Activated T-helper 9 cell treated with anti-CD3 and anti-CD28 coated beads, Interleukin-2, amount 50 U/mL, for 16 hours (primary cell): ENCODE results near the gene PIAS4.

ENCODE experiments used
- DNase-seq: peaks from one replicate; pipeline ENCODE4 v3.0.0-alpha.2; 2020; ENCODE audit warnings: low read depth

PIAS4 gene

GRCh38 chr19:4077800-4078684, 70.5 kb downstream of the PIAS4 start:
- DNase-seq = no peak

DNA sequence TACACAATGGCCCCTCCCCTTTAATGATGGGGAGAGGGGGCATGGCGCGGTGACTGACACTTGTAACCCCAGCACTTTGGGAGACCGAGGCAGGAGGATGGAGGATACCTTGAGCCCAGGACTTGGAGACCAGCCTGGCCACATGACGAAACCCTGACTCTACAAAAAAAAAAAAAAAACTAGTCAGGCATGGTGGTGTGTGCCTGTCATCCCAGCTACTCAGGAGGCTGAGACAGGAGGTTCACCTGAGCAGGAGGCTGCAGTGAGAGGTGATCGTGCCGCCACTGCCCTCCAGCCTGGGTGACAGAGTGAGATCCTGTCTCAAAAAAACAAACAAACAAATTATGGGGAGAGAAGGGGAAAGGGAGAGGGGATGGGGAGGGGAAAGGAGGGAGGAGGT, 72.9 kb downstream of the PIAS4 start:
- DNase-seq = no peak

DNA sequence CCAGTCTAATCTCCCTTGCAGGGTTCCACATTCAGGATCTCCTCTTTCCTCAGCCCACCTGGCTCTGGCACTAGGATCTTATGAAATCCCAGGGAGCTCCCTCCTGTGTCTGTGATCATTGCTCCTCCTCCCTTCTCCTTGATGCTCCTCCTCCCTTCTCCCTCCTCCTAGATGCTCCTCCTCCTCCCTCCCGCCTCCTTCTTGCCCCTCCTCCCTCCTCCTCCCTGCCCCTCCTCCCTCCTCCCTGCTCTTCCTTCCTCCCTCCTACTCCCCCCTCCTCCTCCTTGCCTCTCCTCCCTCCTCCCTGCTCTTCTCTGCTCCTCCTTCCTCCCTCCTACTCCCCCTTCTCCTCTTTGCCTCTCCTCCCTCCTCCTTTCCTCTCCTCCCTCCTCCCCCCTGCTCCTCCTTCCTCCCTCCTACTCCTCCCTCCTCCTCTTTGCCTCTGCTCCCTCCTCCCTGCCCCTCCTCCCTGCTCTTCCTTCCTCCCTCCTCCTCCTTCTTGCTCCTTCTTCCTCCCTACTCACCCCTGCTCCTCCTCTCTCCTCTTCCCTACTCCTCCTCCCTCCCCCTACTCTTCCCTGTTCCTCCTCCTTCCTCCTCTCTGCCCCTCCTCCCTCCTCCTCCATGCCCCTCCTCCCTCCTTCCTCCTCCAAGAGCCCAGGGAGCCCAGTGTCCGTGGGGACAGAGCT, 74.0 kb downstream of the PIAS4 start:
- no peak for DNase-seq

- no peak for DNase-seq
Measured at GRCh38 chr19:4082172-4082571, 74.6 kb downstream of the PIAS4 start.

- DNase-seq = no peak
Measured at GRCh38 chr19:4083677-4084546, 76.4 kb downstream of the PIAS4 start.

DNA sequence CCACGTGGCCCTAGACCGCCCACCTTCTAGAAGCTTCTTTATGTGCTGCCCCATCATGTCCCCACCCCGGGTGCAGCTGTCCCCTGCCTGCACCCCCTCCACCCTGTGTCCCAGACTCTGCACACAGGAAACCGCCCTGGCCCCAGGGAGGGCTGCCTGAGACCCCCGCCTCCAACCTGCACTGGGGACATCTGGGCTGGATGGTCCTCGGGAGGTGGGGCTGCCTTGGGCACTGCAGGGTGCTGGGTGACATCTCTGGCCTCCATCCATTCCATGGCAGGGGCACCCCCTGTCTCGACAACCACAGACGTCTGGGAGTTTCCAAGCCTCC, 77.0 kb downstream of the PIAS4 start:
- DNase-seq = no peak

DNA sequence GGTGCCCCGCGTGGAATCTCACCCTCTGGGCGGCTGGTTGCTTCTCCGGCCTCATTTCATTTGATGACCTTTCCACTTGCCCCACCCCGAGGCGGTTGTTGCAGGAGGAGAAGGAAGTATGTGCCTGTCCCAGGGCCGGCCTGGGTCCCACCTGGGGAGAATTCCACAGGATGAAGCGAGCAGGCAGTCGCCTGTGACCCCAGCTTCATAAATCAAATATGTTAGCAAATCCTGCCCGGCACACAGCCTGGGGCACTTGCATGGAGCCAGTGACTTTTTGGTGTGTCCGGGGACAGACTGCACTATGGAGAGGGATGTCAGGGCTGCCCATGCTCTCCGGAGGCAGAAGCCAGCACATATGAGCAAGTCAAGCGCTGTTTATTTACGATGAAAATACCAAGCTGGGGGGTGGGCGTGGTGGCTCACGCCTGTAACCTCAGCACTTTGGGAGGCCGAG, 78.9 kb downstream of the PIAS4 start:
- no peak for DNase-seq

- DNase-seq = no peak
Measured at GRCh38 chr19:4087787-4088679, 80.5 kb downstream of the PIAS4 start.

DNA sequence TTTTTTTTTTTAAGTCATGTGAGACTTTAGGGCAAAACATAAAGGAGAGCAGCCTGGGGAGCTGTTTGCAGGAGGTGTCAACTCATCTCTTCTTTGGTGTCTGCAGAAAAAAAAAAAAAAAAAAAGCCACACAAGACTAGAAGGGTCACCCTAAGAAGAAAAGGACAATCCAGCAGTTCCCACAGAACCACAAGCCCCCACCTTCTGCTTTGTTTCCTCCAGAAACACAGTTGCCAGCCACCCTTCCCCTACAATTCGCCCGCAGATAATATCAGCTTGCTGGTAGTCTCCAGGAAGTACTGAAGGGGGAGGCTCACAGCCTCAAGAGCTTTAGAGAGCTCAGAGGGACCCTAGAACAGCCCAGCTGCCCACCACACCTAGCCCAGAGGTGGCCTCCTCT, 81.4 kb downstream of the PIAS4 start:
- DNase-seq = no peak
